ENCODE results near the gene CD22.

CD22 gene

DNA sequence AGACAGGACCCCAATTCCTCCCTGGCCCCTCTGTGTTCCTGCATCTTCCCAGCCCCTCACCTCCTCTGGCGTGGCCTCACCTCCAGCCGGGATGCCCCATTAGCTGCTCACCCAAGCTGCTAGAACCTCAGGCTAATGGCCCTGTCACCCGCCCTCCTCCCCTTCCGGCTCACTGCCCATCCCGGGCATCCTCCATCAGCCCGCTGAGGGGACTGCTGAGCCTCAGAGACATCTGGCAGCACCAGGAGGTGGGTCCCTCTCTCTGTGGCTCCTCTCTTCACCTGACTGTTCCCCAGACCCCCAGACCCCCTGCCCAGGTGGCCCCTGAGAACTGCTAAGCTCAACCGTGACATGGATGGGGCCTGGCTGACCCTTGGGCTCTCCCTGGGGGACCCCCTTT, 21.6 kb downstream of the CD22 start:
- no peak for DNase-seq (ENCODE audit: extremely low read depth, low read depth)
- TF ChIP-seq, protein P1, sequence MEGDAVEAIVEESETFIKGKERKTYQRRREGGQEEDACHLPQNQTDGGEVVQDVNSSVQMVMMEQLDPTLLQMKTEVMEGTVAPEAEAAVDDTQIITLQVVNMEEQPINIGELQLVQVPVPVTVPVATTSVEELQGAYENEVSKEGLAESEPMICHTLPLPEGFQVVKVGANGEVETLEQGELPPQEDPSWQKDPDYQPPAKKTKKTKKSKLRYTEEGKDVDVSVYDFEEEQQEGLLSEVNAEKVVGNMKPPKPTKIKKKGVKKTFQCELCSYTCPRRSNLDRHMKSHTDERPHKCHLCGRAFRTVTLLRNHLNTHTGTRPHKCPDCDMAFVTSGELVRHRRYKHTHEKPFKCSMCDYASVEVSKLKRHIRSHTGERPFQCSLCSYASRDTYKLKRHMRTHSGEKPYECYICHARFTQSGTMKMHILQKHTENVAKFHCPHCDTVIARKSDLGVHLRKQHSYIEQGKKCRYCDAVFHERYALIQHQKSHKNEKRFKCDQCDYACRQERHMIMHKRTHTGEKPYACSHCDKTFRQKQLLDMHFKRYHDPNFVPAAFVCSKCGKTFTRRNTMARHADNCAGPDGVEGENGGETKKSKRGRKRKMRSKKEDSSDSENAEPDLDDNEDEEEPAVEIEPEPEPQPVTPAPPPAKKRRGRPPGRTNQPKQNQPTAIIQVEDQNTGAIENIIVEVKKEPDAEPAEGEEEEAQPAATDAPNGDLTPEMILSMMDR (IDR thresholded peaks at IDR 0.05; ENCODE audit: low read depth, low read length) = no peak

- DNase-seq (ENCODE audit: extremely low read depth, low read depth) = no peak
- TF ChIP-seq, protein P1 (IDR thresholded peaks at IDR 0.05; ENCODE audit: low read depth, low read length) = no peak
These were observed 22.6 kb downstream of the CD22 start for GRCh38 chr19:35351411-35352176.

DNA sequence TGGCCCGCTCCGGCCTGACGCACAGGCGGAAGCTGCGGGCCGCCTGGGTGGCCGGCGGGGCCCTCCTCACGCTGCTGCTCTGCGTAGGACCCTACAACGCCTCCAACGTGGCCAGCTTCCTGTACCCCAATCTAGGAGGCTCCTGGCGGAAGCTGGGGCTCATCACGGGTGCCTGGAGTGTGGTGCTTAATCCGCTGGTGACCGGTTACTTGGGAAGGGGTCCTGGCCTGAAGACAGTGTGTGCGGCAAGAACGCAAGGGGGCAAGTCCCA, 23.1 kb downstream of the CD22 start:
- TF ChIP-seq, protein P1 (IDR thresholded peaks at IDR 0.05; ENCODE audit: low read depth, low read length) = no peak
- DNase-seq (ENCODE audit: extremely low read depth, low read depth) = no peak

DNA sequence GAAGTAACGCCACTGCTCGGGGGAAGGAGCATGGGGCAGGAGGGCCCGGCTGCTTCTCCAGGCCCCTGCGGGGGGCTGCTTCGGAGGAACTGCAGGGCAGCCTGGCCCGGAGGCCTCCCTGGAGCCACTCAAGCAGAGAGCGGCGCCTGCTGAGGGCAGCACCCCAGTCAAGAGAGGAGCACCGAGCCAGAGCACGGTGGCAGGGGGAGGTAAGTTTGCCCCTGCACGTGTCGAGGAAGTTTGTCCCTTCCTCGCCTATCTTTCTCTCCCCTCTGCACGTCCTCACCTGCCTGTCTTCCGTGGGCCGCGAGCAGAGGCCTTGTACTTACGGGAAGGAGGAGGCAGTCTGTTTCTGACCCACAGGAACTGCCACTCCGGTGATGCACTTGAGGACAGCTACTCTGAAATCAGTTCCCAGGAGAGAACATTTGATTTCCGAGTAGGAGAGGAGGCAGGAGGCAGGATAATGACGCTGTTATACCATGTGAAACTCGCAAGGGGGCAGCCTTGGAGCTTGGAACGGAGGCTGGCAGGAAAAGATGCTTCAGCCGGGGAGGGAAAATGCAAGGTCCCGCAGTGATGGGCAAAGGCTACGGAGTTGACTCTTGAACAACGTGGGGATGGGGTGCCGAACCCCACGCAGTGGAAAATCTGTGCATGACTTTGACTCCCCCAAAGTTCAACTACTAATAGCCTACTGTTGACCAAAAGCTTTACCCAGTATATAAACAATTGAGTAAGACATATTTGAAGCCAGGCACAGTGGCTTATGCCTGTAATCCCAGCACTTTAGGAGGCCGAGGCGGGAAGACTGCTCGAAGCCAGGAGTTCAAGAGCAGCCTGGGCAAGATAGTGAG, 23.7 kb downstream of the CD22 start:
- peak; percentile 28 for DNase-seq (ENCODE audit: extremely low read depth, low read depth)
- TF ChIP-seq, protein P1 (IDR thresholded peaks at IDR 0.05; ENCODE audit: low read depth, low read length) = peak; percentile 82

DNA sequence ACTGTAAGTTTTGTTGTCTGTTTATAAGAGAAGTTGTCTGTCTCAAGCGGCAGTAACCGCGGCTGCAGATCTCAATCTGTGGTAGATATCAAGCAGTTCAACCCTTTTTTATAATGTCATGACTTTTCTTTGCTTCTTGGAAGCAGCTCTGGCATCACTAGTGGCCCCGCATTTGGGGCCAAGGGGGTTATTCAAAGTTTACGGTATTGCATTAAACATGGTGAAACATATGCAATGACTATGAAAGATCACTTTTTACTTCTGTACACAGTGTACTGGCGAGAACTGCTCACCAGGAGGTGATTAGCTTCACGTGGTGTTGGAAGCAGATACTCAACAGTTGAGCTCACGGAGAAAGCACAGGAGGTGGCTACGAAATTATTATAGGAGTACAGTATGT, 24.6 kb downstream of the CD22 start:
- TF ChIP-seq, protein P1 (IDR thresholded peaks at IDR 0.05; ENCODE audit: low read depth, low read length) = no peak
- no peak for DNase-seq (ENCODE audit: extremely low read depth, low read depth)

DNA sequence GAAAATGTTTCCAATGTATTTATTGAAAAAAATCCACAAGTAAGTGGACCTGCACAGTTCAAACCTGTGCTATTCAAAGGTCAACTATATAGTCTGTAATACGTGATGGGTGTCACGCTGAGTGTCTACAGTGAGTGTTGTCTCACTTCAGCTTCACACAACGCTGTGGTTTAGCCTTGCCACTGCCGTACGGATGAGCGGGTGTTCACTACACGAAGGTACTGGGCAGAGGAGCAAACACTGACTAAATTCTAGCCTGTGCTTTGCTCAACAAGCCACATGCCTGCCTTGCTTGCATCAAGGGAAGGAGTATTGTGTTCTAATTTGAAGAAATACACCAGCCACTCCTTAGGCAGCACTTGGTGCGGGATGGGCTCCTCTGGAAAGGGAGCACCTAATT, 25.9 kb downstream of the CD22 start:
- TF ChIP-seq, protein P1 (IDR thresholded peaks at IDR 0.05; ENCODE audit: low read depth, low read length) = no peak
- DNase-seq (ENCODE audit: extremely low read depth, low read depth) = no peak

DNA sequence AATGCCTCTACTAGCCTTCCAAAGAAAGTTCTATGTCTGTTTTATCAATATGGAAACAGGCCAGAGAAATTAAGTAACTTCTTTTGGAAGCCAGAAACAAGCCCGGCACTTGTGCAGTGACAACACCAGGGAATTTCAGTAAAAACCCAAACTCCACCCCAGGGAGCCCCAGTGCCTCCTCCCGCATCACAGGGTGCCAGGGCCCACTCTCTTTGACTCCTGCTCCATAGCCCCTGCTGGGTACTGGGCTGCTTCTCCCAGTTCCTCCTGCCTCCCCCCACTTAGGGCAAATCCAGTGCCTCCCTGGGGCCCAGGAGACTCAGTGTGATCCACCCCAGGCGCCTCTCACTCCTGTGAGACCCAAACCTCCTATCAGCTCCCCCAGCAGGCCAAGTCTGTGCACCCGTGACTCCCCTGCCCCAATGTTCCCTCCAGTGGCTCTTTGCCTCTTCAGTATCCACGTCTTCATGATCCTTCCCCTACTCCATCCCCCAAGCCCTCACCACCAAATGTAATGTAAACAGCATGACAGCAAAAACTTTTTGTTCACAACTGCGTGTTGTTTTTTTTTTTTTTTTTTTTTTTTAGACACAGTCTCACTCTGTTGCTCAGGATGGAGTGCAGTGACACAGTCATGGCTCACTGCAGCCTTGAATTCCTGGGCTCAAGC, 26.9 kb downstream of the CD22 start:
- TF ChIP-seq, protein P1 (IDR thresholded peaks at IDR 0.05; ENCODE audit: low read depth, low read length) = no peak
- DNase-seq (ENCODE audit: extremely low read depth, low read depth) = no peak
